Stimulated activated CD4-positive, alpha-beta T cell treated with anti-CD3 and anti-CD28 coated beads, Interleukin-4, amount 100 ng/mL, for 48 hours (primary cell): ENCODE data around the gene SYT1.

Experiments
- DNase-seq, 2 donors: peaks; one replicate each; pipeline ENCODE4 v3.0.0-alpha.2; 2020; ENCODE audit warnings: low read depth in 2 of 2

Gene SYT1

DNA sequence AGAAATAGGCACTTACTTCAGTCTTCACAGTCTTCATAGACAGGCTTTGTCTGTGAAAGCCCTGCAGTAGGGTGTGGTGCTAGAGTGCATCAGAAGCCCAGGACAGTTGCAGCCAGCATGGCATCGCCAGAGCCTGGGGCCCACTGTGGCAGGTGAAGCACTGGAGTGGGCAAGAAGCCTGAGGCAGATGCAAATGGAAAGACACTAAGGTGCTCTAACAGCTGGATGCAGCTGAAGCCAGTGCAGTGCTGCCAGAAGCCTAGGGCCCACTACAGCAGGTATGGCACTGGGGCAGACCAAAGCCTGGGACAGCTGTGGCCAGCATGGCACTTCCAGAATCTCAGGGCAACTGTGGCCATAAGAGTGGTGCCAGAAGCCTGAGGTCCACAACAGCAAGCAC, 358.6 kb downstream of the SYT1 start:
- no peak for DNase-seq

DNA sequence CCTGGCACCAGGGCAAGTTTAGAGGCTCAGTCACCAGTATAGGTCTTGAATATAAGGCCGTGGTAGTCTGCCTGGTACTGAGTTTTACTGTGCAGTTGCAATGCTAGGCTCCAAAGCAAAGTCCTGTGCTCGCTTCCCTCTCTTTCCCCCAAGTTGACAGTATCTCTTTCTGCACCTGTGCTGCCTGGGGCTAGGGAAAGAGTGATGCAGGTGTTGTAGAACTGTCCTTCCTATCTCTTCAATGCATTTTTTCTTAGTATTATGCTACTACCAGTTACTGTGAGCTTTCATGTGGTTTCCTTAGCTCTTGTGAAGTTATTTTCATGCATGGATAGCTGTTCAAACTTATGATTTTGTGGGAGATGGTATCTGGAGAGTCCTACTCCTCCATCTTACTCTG, 359.2 kb downstream of the SYT1 start:
- no peak for DNase-seq

DNA sequence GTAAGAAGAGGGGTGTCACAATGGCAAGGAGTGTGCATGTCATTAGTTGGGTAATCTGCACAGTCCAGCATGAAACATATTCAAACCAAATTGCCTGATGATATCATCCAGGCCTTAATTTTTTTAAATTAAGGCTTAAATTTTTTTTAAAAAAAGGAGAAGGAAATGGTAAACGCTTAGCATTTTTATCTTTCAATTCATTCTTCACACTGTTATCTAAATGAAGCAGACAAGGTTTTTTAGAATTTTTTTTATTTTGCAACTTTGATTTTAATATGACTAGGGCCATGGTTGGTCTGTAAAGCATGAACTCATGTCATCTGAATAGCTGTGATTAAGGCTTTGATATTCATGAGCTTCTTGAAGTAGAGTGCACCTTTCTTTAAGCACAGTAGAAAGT, 362.5 kb downstream of the SYT1 start:
- no peak for DNase-seq

DNA sequence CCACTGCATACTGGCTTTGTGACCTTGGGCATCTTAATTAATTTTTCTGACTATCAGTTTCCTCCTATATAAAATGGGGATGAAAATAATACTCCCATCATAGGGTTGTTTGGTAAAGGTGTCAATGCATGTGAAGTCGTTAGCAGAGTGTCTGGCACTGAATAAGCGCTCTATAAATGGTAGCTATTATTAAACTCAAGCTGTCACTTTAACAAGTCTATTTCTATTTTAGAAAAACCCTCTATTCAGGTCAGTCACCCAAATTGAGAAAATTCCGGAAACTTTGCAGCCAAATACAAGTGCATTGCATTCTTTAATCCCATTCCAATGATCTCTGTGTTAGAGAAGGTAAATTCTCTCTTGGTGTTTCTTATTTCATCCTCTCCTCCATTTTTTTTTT, 363.1 kb downstream of the SYT1 start:
- DNase-seq = no peak

DNA sequence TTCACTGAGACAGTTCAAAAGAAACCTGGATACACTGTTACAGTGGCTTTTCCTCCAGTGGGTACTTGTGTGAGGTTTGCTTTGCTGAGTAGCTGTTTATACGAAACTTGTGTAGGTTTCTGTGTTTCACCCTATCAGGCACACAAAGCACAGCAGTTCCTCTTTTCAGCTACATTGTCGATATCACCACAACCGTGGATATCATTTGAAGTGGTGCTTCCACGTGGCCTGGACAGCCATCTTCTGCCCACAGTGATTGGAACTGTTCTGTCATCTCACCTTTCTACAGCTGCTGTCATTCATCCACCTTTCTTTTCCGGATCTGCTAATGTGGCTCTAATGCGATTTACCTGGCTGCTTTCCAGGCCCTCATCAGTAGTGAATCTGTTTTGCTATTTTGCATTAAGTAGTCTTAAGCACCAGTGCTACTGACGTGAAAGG, 368.8 kb downstream of the SYT1 start:
- DNase-seq = no peak

DNA sequence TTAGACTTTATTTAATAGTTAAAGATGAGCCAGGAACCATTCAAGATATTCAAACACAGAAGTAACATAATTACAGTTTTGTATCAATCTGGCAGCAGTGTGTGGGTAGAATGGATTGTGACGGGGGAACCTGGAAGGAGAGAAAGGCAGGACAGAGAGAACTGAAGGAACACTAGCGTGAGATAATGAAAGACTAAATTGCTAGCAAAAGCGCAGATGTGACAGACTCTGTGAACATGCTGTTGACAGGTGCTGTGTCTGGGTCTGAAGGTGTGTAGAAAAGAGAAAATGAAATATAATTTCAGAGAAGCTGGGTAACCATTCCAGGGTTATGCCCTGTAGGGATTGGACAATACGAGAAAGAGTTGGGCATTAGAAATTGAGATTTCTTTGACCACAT, 372.3 kb downstream of the SYT1 start:
- no peak for DNase-seq

DNA sequence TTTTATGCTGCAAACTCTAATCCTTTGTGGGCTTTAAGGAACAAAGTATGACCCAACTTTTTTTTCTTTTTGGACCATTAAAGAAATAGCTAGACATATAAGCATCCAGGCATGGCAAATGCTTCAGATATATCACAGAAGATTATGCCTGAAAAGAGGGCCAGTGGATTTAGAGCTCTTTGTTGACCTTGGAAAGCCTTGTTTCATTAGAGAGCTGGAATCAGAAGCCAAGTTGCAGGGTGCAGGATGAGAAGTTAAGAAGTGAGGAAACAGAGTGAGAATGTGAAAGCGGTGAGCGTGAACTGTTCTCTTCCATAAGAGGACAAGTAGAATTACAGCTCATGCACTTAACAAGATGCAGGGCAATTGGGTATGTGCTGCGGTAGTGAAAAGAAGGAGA, 373.7 kb downstream of the SYT1 start:
- no peak for DNase-seq

DNA sequence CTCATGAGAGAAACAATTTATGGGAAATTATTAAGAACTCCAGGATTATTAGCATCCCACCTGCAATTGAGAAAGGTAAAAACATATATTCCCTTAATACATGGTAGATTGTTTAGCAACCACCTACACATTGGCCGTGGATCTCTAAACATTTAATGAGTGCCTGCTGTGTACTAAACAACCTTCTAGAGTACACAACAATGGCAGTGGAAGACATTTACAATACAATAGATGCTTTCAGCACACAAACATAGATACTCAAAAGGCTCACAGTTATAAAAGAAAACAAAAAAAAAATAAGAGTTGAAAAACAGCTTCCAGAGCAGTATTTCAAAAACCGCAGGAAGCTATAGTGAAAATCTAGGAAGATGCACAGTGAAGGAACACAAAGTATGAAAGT, 382.9 kb downstream of the SYT1 start:
- no peak for DNase-seq

DNA sequence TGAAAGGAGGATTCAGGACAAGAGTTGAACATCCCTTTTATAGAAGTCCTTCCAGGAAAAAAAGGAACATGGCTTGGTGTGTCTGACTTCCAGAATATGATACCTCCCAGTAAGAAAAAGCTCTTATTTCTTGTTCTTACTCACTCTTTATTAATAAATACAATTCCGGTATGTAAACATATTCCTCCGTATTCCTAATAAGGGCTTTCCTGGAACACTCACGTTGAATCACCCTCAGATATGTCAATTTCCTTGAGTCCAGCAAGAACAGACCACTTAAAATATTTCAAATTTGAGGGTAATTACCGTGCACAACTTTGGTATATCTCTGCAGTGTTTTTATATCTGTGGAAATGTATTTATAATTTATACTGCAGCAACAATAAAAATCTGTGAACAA, 385.6 kb downstream of the SYT1 start:
- no peak for DNase-seq

DNA sequence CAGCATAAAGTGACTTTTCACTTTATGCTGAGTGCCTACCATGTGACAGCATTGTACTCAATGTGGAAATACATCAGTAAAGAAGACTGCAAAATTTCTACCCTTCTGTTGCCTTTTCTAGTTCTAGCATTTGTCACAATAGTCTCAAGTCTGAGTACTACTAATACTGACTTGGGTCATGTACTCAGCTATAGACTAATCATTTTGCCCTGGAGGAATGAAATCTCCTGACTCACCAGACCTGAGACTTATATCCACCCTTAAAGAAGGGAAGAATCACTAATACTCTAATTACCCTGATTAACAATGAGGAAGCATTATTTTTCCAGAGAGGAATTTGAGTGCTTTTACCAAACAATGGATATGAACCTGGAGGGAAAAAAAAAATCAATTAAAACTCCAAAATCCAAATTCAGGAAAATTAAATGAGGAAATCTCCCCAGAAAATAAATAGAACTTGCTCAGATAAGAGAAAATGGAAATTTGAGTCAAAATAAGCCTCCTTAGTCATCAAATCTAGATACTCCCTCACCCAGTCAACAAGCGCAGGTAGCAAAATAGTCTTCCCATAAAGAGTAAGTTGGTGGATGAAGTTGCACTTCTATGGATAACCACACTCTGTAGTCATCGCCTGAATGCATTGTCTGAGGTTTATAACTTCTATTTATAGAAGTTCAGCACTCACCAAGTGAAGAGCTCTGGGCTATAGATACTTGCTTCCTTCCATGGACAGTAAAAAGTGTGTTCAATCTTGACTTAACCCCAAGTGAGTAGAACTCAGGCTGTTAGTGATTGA, 386.6 kb downstream of the SYT1 start:
- no peak for DNase-seq

DNA sequence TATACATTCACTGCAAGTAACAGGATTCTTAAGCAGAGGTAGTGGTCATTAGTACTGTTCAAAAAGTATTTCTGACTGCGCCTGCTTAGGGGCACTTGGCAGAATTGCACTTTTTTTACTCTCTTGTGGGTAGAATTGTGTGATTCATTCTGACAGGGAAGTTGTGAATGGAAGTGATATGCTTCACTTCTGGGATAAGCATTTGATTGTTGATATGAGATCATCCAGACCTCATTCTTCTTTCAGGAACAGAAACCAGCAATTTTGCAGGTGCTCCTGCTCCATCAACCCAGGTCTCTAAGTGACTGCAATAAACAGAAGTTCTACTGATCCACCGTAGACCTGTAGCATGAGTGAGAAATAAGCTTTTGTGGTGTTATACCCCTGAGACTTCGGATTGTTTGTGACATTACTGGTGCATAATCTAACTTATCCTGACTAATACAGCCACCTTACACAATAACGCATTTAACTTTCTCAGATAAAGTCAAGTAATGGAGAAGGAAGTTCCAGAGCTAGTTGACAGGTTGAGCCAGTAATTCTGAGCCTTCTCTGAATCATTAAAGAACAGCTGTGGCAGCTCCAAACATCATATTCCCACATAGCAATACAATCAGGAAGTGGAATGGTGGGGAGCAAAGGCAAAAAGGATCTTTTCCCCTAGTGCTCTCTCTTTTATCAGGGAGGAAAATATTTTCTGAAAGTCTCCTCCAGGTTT, 387.9 kb downstream of the SYT1 start:
- DNase-seq = no peak

DNA sequence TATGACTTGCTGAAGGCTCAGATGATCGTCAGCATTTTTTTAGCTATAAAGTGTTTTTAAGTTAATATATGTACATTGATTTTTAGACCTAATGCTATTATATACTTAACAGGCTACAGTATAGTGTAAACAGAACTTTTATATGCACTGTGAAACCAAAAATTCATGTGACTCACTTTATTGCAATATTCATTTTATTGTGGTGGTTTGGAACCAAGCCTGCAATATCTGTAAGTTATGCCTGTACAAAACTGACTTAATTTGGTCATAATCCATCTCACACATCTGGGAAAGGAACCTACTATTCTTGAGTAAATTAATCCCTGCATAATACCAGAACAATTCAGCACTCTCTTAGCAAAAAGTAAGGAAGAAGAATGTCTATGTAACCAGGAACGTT, 390.7 kb downstream of the SYT1 start:
- no peak for DNase-seq

DNA sequence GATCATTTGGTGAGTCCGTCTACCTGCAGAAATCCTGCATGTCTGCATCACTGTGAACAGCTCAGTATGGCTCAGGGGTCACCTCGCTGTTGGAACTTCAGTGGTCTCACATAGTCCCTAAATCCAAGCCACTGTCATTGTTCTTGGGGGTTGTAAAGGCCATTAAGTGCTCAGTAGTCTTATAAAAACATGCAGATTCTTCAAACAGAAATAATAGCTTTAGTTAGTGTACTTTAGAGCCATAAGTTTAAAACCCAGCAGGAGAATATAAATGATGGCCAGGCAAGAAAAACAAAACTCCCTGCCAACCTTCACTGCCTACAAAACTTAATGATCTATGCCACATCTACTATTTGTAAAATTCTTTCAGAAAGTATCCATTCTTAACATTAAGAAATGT, 396.3 kb downstream of the SYT1 start:
- no peak for DNase-seq

DNA sequence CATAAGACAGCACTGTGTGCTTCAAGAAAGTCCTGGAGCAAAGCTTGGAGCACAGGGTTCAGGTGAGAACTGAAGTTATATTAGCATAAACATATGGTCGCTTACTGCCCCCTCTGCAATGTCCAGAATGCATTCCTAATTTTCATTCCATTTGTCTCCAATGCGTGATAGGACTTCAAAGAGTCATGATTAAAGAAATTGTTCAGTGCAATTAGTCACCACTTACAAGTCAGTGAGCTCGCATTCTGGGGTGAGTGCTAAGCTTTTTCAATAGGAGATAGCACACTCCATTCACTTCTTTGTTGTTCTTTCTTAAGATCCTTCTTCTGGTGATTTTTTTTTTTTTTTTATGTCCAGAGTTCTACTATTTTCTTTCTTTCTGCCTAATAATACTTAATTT, 398.4 kb downstream of the SYT1 start:
- DNase-seq = no peak

DNA sequence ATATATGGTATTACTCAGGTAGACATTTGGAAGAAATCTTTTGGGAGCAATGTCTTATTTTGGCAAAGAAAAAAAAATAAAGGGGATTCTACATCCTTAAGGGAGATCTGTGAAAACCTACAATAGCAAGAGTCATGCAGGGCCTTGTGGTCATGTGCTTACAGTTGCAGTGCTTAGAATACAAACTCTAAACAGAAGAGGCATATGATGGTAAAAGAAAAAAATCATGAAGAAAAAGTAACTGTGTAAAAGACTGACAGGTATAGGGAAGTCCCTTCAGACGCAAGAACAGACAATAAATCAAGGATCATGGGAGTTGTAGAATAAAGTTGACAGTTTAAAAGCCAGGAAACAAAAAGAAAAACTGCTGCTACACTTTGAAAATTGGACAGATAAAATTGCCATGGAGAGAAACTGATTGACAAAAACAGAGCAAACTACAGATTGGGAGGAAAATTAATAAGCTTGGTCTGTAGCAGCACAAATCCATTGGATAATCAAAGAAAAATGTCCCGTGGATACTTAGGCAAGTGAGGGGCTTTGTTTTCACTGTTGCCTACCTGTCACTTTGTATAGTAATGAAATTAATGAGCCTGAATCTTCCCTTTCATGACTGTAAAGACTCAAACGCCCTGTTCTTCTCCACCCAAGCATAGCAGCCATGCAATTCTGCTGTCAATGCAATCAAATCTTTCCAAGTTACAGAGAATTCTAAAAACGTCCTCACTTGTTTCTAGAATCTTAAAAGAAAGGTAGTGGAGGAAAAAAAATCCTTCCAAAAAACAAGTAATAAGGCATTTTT, 402.0 kb downstream of the SYT1 start:
- DNase-seq = no peak

DNA sequence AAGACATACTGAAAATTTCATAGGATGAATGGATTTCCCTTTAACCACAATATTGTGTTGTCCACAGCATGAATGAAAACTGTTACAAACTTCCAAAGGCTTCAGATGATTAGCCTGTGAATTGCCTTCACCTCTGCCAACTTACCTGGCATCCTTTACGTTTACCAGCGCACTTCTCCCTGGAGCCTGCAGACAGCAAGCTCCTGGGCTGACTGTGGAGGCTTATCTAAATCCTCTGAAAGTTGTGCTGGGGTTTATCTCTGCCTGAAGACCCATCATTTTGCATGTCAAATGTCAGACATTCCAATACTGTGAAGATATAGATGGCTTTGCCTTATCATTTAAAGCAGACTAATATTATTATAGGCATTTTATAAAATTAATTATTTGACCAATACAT, 403.0 kb downstream of the SYT1 start:
- DNase-seq = no peak

DNA sequence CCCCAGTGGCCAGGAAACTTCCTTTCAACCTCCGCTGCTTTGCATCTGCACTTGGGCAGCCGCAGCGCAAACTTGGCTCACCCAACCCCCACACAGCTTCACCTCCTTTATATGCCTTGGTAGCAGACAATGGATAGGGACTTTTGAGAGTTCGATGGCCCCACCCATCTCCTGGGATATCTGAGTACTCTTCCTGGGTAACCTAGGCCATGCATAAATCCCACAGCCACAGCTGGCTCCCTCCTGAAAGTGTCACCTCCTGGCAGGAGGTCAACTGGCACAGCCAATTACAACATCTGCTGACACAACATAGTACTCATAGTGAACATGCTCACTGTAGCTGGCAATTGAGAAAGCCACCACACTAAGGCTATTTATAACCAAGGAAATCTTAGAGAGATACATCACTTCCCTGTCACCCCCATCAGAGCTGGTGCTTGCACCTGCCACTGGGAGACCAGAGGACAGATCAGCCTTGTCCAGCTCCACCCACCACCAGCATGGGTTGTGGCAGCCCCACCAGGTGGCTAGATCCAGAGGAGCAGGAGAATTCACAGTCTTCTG, 410.0 kb downstream of the SYT1 start:
- DNase-seq = no peak

DNA sequence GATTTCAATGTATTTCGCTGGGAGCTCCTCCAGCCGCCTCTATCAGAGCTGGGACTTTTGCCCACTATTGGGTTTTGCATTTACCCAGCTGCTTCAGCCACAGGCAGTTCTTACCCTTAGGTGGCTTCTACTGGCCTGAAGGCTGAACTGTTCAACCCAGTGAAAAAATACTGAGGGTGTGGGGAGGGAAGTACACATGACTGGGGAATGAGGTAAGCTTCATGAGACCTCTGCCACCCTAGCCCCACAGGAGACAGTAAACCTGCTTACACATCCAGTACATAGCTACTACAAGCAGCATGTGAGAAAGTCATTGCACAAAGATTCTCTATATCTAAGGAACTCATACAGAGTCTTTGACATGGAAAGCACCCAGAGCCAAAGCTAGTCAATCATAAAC, 411.1 kb downstream of the SYT1 start:
- no peak for DNase-seq

DNA sequence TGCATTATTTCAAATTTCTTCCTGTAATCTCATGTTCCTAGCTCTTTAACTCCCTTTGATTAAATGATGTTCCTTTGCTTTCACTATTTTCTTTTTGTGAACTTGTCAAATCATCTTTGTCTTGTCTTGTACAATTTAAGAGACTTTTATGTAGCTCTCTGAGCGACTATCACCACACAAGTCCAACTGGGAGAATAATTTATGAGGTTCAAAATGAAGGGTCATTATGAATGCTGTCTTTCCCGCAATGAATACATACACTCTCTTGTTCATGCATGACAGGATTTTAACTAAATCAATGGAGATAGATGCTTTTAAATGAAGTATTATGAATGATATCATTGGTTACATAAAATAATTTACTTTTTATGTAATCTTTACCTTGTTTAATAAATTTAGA, 418.8 kb downstream of the SYT1 start:
- DNase-seq = no peak

DNA sequence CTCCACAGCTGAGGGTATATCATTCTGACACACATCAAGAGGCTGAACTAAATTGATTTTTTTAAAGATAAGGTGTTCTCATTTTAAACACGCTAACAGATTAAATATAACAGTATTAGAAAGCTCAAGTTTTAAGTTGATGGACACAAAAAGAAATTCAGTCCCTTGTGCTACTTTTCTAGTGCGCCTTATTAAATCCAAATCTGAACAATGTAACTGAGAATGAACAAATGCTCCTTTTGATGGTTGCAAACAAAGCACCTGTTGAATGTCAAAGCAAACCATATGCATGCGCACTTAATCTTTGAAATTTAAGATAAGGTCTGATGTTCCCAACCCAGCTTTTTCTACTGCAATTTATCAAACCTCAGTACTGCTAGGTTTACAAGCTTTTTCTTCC, 424.3 kb downstream of the SYT1 start:
- no peak for DNase-seq

DNA sequence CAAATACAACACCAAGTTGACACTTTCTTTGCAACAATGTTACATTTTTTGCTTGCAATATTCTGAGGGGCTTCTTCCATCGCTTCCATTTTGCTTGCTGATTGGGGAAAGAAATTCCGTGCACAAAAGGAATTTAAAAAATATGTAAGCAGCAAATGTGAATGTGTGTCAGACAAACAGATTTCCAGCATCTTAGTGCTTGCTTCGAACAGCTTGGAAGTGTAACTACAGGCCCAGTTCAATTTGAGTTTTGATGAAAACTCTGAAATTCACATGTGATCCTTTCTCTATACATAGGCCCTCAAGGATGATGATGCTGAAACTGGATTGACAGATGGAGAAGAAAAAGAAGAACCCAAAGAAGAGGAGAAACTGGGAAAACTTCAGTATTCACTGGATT, 427.1 kb downstream of the SYT1 start:
- DNase-seq = no peak

DNA sequence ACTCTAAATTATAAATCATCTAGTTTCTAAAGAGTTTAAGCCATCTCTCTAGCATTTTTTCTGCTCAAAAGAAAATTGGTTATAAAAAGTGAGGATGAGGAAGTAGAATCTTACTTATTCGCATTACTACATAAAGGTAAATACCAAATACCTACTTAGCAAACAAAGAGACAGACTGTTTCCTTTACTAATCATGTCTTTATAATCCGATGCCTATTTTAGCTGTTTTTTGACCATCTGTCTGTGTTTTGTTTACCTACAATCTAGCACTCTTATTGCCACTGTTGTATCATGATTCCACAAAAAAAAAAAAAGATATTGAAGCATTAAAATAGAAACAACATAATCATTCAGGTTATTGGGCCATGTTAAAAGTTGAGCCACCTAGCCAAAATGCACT, 430.0 kb downstream of the SYT1 start:
- no peak for DNase-seq
